Calu3 (cell line): Measurements from ENCODE around the gene B3GNT2. TPM values are rescaled to one million over a fixed set of nuclear protein-coding genes. Genes with fewer than 3 reads are reported as not detected.

ENCODE experiments used
- BruUV-seq: library from RNA; stranded (reverse); fragments of 400-500 nt; replicated peaks from 2 replicates; lab custom pipeline; 2021; lab: Mats Ljungman, UMichigan
- CTCF ChIA-PET: fragments of 300-600 bp; sonication (Branson Sonifier 250); formaldehyde crosslinking; loops from one replicate; lab custom pipeline; 2022; ENCODE audit warnings: antibody characterized with exemption; lab: Charles Lee
- DNase-seq: peaks from one replicate; pipeline ENCODE4 v3.0.0; 2022
- H3K27ac Mint-ChIP-seq: one replicate; pipeline ENCODE4 v1.8.0; 2022; ENCODE audit warnings: mixed read lengths; ENCODE audit not compliant: unreplicated experiment
- H3K27me3 Mint-ChIP-seq: one replicate; pipeline ENCODE4 v1.8.0; 2022; ENCODE audit warnings: mixed read lengths; ENCODE audit not compliant: unreplicated experiment
- H3K36me3 Mint-ChIP-seq: one replicate; pipeline ENCODE4 v1.8.0; 2022; ENCODE audit warnings: mild to moderate bottlenecking, moderate library complexity, mixed read lengths; ENCODE audit not compliant: insufficient read depth, unreplicated experiment
- H3K4me1 Mint-ChIP-seq: one replicate; pipeline ENCODE4 v1.8.0; 2022; ENCODE audit warnings: mild to moderate bottlenecking, low read depth, mixed read lengths; ENCODE audit not compliant: unreplicated experiment
- H3K4me3 Mint-ChIP-seq: one replicate; pipeline ENCODE4 v1.8.0; 2022; ENCODE audit warnings: mild to moderate bottlenecking, low read depth, moderate library complexity, mixed read lengths; ENCODE audit not compliant: unreplicated experiment
- H3K9me3 Mint-ChIP-seq: one replicate; pipeline ENCODE4 v1.8.0; 2022; ENCODE audit warnings: low read depth, mixed read lengths; ENCODE audit not compliant: unreplicated experiment
- CTCF ChIP-seq: fragments of 200-600 bp; IDR thresholded peaks from one replicate; pipeline ENCODE4 v1.8.0; 2022; ENCODE audit warnings: antibody characterized with exemption; ENCODE audit not compliant: unreplicated experiment
- intact Hi-C: fragments of 100-400 bp; cut with micrococcal nuclease; formaldehyde crosslinking; loops from one replicate; pipeline ENCODE4 v1.10.0; 2022; ENCODE audit not compliant: unreplicated experiment
- total RNA-seq: library from RNA; stranded (reverse); gene quantifications from 2 replicates; pipeline ENCODE4 v1.2.3, GENCODE V29; 2022

B3GNT2 gene
- total RNA-seq, 1 experiment from 2014 or later = 23.8 TPM

- Mint-ChIP-seq H3K9me3 (no peaks in the 10 kb centered on the region), H3K4me1 (no peaks in the 10 kb centered on the region), H3K27me3 (no peaks in the 10 kb centered on the region), H3K36me3 (peaks cover 10% of the 10 kb centered on the region), H3K27ac (no peak overlapping the region), H3K4me3 (no peak overlapping the region)
- BruUV-seq = no TSS peak
- TF ChIP-seq CTCF = no peak
- intact Hi-C loops = no loop called here
- CTCF ChIA-PET = interaction anchor here (1.2 kb wide), 1 partner anchor 10 kb away, joined by 3 read pairs; no protein-coding TSS in a partner anchor
- no peak for DNase-seq
These were observed 26.8 kb downstream of the B3GNT2 start for GRCh38 chr2:62222674-62223073.

GRCh38 chr2:62224976-62225375 lies 29.1 kb downstream of the B3GNT2 start:
- CTCF ChIA-PET = no interaction called here
- TF ChIP-seq CTCF = no peak
- H3K36me3 Mint-ChIP-seq = peaks cover 12% of the 10 kb centered on the region
- H3K27me3 Mint-ChIP-seq = no peaks in the 10 kb centered on the region
- H3K4me3 Mint-ChIP-seq = no peak overlapping the region
- H3K4me1 Mint-ChIP-seq = no peaks in the 10 kb centered on the region
- no peak for DNase-seq
- BruUV-seq = no TSS peak
- intact Hi-C loops = no loop called here
- no peaks in the 10 kb centered on the region for H3K9me3 Mint-ChIP-seq
- H3K27ac Mint-ChIP-seq = no peak overlapping the region

GRCh38 chr2:62227386-62228075 lies 31.6 kb downstream of the B3GNT2 start:
- Mint-ChIP-seq H3K27me3 (no peaks in the 10 kb centered on the region), H3K4me1 (no peaks in the 10 kb centered on the region), H3K4me3 (no peak overlapping the region), H3K27ac (no peak overlapping the region), H3K36me3 (peaks cover 17% of the 10 kb centered on the region), H3K9me3 (no peaks in the 10 kb centered on the region)
- intact Hi-C loops = no loop called here
- TF ChIP-seq CTCF = no peak
- CTCF ChIA-PET = interaction anchor here (0.6 kb wide), 1 partner anchor 130 kb away, joined by 5 read pairs; no protein-coding TSS in a partner anchor
- no TSS peak for BruUV-seq
- no peak for DNase-seq

- Mint-ChIP-seq H3K9me3 (no peaks in the 10 kb centered on the region), H3K4me3 (no peak overlapping the region), H3K27me3 (no peaks in the 10 kb centered on the region), H3K36me3 (peaks cover 17% of the 10 kb centered on the region), H3K27ac (no peak overlapping the region), H3K4me1 (no peaks in the 10 kb centered on the region)
- BruUV-seq = no TSS peak
- intact Hi-C loops = no loop called here
- no peak for TF ChIP-seq CTCF
- CTCF ChIA-PET = no interaction called here
- DNase-seq = no peak
These were observed 33.2 kb downstream of the B3GNT2 start for GRCh38 chr2:62229082-62229605.
